ENCODE data around the gene LMX1A.

Gene LMX1A

DNA sequence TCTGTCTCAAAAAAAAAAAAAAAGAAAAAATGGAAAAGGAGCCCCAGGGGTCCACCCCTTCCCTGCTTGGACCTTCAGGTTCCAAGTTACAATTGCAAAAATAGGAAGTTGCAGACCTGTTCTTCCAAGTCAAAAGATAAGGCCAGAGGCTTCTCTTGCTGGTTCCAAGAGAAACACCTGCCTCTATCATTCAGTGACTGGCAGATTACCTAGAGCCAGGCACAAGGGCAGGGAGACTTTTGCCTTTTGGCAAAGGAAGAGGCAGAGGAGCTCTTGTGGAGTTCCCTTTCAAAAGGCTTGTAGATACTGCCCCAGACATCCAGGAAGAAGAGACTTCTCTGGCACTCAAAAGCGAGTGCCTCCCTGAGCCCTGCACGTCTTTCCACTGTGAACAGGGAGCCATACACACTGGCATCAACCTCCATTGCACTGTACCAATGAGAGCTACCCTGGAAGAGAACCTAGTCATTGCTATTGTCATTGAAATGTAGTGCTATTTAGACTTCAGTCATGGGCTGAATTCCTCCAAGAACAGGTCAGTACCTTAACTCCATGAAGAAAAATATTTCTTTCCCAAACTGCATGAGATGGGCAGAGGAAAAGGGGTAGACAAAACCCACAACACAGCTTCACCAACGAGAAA, 91.2 kb downstream of the LMX1A start:
- no peak for DNase-seq (ENCODE audit: low read depth)

- DNase-seq (ENCODE audit: low read depth) = no peak
Observed at GRCh38 chr1:165259706-165260428, 96.6 kb downstream of the LMX1A start.

DNA sequence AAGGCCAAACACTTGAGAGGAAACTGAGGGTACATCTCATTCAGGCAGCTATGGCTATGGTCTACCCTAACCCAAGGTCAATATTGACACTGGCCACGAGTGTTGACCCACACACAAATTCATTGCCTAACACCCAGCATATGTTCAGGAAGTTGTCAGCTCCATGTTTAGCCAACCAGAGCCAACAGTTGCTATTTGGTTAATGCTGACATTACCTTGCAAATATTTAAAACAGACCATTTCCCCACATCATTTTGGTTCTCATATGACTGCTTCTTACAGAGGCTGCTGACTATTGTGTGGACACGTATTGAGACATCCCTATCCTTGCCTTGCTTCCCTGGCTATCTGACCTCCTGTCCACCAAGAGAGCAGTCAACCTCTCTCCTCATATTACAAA, 97.3 kb downstream of the LMX1A start:
- DNase-seq (ENCODE audit: low read depth) = no peak

- DNase-seq (ENCODE audit: low read depth) = no peak
Observed at GRCh38 chr1:165257969-165258459, 98.5 kb downstream of the LMX1A start.

GRCh38 chr1:165254896-165255625, 101.5 kb downstream of the LMX1A start:
- no peak for DNase-seq (ENCODE audit: low read depth)

- no peak for DNase-seq (ENCODE audit: low read depth)
Observed at GRCh38 chr1:165254376-165254775, 102.1 kb downstream of the LMX1A start.

DNA sequence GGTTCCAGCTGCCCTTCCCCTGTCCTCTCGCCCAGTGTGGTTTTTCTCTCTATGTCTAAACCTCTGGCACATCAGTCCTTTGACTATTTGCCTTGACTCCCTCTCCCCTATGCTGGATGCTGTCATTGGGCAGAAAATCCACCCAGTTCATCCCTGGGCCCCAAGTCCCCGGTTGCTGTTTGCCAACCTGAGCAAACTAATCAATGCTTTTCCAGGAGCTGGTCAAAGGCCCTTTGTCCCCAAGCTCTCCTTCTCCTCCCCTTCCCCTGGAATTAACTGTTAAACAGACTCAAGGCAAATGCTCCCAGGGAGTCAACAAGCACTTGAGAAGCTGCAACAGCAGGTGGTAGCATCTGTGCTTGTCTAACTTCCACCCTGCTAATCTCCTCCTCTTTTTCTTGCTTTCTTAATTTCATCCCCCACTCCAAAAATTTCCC, 102.7 kb downstream of the LMX1A start:
- DNase-seq (ENCODE audit: low read depth) = no peak

GRCh38 chr1:165248969-165249571, 107.4 kb downstream of the LMX1A start:
- DNase-seq (ENCODE audit: low read depth) = no peak

DNA sequence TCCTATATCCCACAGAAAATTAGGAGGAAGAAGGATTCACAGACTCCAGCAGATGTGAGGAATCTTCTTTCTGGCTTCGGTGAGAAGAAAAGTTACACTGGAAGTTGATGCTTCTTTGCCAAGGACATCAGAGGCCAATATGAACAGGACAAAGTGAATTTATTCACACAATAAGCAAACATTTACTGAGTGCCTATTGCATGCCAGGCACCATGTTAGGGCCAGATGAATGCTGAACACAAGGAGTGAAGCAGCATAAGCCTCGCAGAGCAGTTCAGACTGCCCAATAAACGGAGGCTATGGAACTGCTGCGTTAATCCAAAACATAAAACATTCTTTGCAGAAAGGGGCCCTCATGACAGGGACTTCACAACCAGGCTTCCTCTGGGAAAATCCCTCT, 114.6 kb downstream of the LMX1A start:
- DNase-seq (ENCODE audit: low read depth) = no peak

DNA sequence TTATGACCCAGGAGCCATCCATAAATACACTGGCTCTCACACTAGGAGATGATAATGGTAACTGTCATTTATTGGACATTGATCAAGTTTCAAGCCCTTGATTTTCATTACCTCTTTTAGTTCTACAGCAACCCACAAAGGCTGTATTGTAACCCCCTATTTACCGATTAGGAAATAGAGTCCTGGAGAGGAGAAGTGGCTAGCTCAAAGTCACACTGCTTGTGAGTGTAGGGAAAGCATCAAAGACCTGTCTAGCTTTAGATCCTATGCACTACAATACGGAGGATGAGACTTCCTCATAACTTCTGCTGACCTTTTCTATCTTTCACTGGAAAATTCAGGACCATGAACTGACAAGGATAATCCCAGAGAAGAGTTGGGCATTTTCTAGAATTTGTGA, 115.2 kb downstream of the LMX1A start:
- DNase-seq (ENCODE audit: low read depth) = no peak

DNA sequence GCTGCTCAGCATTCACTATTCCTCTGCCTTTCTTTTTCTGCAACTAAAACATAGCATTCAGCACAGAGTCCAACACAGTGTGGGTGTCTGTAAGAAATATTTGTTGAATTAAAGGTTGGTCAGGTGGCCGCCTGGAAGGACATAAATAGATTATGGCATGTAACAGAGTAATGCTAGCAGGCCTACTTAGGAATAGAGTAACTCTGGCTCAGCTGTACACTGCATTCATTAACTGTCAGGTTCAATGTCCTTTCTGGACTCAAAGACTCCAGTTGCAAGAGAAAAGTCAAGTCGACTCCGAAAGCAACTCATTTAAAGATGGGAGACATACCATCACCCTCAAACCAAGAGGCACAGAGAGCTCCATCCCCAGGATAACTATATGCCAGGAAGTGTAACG, 116.0 kb downstream of the LMX1A start:
- DNase-seq (ENCODE audit: low read depth) = no peak

DNA sequence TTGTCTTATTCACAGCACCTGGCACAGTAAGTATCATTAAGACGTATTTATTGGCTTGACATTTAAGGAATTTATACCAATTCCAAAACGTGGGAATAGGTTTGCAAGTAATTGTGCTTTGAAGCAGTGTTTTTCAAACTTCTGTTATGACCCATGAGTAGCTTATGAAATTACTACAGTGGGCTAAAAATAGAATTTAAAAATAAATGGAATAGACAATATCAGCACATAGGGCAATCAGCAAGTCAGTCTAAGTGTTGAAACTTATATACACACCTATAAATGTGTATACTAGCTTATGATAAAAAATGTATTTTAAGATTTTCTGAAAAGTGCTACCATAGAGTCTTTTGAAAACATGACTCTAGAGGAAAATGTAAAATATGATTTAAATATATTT, 116.6 kb downstream of the LMX1A start:
- DNase-seq (ENCODE audit: low read depth) = no peak

DNA sequence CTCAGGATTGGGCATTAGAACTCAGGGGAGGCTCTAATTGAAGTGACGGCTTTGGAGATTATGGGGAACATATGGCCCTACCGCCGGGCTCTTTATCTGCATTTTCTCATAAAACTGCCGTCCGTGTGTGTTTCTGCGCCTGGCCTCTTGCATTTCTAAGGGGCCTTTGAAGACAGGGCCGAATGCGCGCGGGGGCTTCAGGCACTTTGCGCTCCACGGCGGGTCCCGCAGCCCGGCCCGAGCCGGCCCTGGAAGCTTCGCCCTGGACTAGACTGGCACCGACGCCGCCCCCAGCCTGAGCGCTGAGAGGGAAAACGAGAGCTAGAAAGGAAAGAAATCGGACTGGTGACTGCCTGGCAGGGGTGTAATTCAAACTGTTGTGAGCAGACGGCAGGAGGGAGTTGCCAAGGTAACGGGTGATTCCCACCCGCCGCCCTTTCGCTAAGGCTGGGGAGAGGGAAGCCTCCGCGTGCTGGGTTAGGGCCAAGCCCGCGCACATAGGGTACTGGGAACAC, 120.7 kb downstream of the LMX1A start:
- no peak for DNase-seq (ENCODE audit: low read depth)

- DNase-seq (ENCODE audit: low read depth) = no peak
Observed at GRCh38 chr1:165235155-165235776, 121.2 kb downstream of the LMX1A start.

DNA sequence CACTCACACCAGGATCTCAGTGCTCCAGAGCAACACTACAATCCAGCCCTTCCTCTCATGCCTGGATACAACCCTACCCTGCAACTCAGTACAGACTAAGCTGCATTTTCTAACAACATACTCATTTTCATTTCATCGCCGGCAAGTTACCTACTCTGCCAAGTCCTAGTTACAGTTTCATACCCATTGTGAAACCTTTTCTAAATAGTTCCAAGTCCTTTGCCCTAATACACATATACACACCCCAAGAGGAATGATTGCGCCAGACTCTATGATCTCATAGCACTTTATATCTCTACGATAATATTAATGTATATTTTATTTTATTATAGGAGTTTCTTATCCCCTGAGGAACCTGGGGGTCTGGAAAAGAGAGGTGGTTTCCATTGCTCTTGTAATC, 122.4 kb downstream of the LMX1A start:
- no peak for DNase-seq (ENCODE audit: low read depth)

GRCh38 chr1:165228676-165229075, 127.8 kb downstream of the LMX1A start:
- DNase-seq (ENCODE audit: low read depth) = no peak

DNA sequence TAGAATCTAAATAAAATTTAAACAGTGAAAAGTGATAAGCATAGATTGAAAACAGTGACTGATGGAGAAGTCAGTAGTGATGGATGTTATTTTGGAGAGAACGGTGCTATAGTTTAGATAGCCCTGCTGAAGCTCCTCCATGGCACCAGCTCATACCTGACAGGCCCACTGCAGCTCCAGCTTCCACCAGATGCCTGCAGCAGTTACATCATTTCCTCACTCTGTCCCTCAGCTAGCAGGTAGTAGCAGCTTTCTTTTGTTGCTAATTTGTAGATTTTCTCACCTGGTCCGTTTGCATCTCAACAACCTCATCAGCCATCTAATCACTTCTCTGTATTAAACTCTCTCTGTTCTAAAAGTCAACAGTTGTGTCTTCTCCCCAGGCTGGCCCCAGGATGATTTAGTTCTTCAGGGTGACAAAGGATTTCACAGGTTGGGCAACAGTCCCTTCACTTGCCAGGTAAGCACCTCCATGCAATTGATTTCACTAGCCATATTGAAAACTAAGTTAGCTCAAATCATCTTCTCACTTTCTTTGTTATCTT, 128.3 kb downstream of the LMX1A start:
- no peak for DNase-seq (ENCODE audit: low read depth)

GRCh38 chr1:165226326-165226725, 130.2 kb downstream of the LMX1A start:
- DNase-seq (ENCODE audit: low read depth) = no peak

- DNase-seq (ENCODE audit: low read depth) = no peak
Observed at GRCh38 chr1:165225650-165226049, 130.9 kb downstream of the LMX1A start.

GRCh38 chr1:165225062-165225461, 131.5 kb downstream of the LMX1A start:
- no peak for DNase-seq (ENCODE audit: low read depth)

DNA sequence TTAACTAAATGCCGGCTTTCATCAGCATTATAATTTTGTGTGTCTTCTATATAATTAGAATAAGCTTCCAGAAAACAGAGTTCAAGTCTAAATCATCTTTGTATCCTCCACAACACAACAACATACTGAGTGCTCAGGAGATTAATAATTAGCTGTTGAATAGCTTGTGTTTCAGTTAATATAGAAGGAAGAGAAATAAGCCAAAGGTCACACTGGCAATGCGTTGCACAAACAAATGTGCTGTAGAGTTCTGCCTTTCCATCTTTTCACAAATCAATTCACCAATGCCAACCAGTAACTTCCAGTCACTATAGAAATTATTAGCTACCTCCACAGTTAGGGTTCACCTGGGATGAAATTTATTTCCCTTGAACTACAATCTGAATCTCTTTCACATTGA, 132.0 kb downstream of the LMX1A start:
- DNase-seq (ENCODE audit: low read depth) = no peak

GRCh38 chr1:165222580-165222979, 133.9 kb downstream of the LMX1A start:
- no peak for DNase-seq (ENCODE audit: low read depth)
